ENCODE measurements around the gene CYTL1.
"Not testable (repeated sequence)": the region's sequence is repeated elsewhere in the genome, so short reads cannot be mapped to it uniquely, and the experiment has no call there.

CYTL1 gene

GRCh38 chr4:5019274-5019673 is at the start of gene CYTL1:
TSS of gene CYTL1 (minus strand) at chr4:5019458. CDS start at chr4:5019445, 13 bp downstream.
- no peak for DNase-seq

GRCh38 chr4:5067908-5068307 is 48.6 kb upstream of the CYTL1 start:
- DNase-seq: no peak

GRCh38 chr4:5066968-5067367 is 47.7 kb upstream of the CYTL1 start:
- DNase-seq: not testable (repeated sequence)

- no peak for DNase-seq
Observed at GRCh38 chr4:5066101-5066500, 46.8 kb upstream of the CYTL1 start.

- no peak for DNase-seq
Observed at GRCh38 chr4:5055411-5055810, 36.2 kb upstream of the CYTL1 start.

- no peak for DNase-seq
Observed at GRCh38 chr4:5054532-5054931, 35.3 kb upstream of the CYTL1 start.

GRCh38 chr4:5052726-5053425 is 33.6 kb upstream of the CYTL1 start:
- DNase-seq: no peak

GRCh38 chr4:5052204-5052702 is 33.0 kb upstream of the CYTL1 start:
- DNase-seq: no peak

- peak; percentile 14 to 28 for DNase-seq
Observed at GRCh38 chr4:5051278-5052203, 32.3 kb upstream of the CYTL1 start, which contains the start of gene STK32B. TSS of gene STK32B (plus strand) at chr4:5051480.

- peak; percentile 26 to 52 for DNase-seq
Observed at GRCh38 chr4:5050520-5051277, 31.4 kb upstream of the CYTL1 start.

GRCh38 chr4:5048721-5049120 is 29.5 kb upstream of the CYTL1 start:
- DNase-seq: no peak

GRCh38 chr4:5045097-5045496 is 25.8 kb upstream of the CYTL1 start:
- no peak for DNase-seq

- DNase-seq: no peak
Observed at GRCh38 chr4:5044341-5044740, 25.1 kb upstream of the CYTL1 start.

GRCh38 chr4:5043579-5043978 is 24.3 kb upstream of the CYTL1 start:
- DNase-seq: no peak

GRCh38 chr4:5041699-5042098 is 22.4 kb upstream of the CYTL1 start:
- no peak for DNase-seq

GRCh38 chr4:5040856-5041620 is 21.8 kb upstream of the CYTL1 start:
- no peak for DNase-seq

GRCh38 chr4:5039800-5040199 is 20.5 kb upstream of the CYTL1 start:
- DNase-seq: no peak

- DNase-seq: no peak
Observed at GRCh38 chr4:5037553-5038551, 18.6 kb upstream of the CYTL1 start.

GRCh38 chr4:5036239-5036638 is 17.0 kb upstream of the CYTL1 start:
- DNase-seq: no peak

GRCh38 chr4:5034206-5034605 is 14.9 kb upstream of the CYTL1 start:
- no peak for DNase-seq

- no peak for DNase-seq
Observed at GRCh38 chr4:5033281-5033841, 14.1 kb upstream of the CYTL1 start.

Data from SHP77 (cell line).